NCI-H1417 treated with DMSO at 0.1 percent for 48 hours (cell line): ENCODE data around the gene UTS2B.

ENCODE experiments used
- DNase-seq: peaks from one replicate; lab custom pipeline; 2025; lab: John Stamatoyannopoulos, UW

Gene UTS2B

DNA sequence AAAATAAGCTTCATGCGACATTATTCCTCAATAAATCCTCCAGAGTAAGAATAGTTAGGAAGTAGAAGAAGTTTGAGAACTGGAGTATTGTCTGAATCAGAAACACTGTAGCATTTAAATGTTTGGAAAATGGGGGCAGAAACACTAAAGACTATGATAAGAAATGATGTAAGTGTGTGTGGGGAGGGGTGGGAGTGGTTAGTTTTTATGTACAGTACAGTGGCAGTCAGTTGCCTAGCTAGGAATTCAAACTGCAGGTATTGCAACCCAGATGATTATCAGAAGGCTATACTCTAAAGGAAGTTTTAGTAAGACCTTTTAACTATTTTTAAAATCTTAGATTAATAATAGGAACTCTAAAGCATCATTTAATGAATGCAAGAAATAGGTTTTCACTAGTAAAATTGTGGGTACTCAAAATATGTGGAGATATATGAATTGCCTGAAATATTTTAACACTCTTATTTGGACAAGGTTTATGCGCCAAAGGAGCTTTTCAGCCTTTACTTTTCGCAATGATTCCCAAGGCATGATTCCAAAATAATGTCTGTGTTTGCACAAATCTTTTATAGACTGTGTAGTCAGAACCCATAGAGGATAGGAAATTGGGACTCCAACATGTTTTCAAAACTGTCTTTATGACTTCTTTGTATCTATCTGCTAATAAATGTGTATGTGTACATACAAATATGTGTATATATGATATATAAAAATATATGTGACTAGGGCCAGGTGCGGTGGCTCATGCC is 9.1 kb downstream of the UTS2B start:
- DNase-seq = no peak

- DNase-seq = no peak
These were observed 10.0 kb downstream of the UTS2B start for GRCh38 chr3:191320316-191320715.

- DNase-seq = no peak
These were observed 13.3 kb downstream of the UTS2B start for GRCh38 chr3:191316876-191317603.

GRCh38 chr3:191314109-191314728 is 16.1 kb downstream of the UTS2B start:
- no peak for DNase-seq

- DNase-seq = no peak
These were observed 17.0 kb downstream of the UTS2B start for GRCh38 chr3:191313296-191313695.

- no peak for DNase-seq
These were observed 23.0 kb downstream of the UTS2B start for GRCh38 chr3:191307341-191307740.

DNA sequence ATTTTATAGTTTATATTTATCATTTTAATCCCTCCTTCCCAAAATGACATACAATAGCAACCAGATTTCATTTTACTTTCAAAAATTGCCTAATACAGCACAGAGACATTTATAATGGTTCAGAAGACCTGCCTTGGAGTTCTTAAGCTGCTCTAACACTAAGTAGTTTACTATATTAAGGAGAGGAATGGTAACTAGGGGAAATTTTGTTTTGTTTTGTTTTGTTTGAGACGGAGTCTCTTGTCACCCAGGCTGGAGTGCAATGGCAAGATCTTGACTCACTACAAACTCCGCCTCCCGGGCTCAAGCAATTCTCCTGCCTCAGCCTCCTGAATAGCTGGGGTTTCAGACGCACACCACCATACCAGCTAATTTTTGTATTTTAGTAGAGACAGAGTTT is 23.9 kb downstream of the UTS2B start:
- no peak for DNase-seq

- DNase-seq = no peak
These were observed 26.7 kb downstream of the UTS2B start for GRCh38 chr3:191303596-191303995.

DNA sequence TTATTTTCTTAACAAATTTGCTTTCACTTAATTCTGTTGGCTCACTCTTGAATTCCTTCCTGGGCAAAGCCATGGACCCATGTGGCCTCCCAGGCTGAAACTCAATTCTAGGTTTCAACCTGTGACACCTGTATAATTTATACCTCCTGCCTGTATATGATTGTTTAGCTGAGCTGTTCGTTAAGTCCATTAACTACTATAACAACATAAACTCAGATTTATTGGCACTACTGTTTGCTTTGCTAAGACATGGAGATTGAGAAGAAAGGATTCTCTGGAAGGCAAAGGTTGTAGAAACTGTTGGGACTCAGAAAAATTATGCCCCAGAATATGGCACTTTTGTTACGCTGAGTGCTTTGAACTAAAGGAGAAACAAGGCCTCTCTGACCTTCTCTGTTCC is 27.9 kb downstream of the UTS2B start:
- no peak for DNase-seq

DNA sequence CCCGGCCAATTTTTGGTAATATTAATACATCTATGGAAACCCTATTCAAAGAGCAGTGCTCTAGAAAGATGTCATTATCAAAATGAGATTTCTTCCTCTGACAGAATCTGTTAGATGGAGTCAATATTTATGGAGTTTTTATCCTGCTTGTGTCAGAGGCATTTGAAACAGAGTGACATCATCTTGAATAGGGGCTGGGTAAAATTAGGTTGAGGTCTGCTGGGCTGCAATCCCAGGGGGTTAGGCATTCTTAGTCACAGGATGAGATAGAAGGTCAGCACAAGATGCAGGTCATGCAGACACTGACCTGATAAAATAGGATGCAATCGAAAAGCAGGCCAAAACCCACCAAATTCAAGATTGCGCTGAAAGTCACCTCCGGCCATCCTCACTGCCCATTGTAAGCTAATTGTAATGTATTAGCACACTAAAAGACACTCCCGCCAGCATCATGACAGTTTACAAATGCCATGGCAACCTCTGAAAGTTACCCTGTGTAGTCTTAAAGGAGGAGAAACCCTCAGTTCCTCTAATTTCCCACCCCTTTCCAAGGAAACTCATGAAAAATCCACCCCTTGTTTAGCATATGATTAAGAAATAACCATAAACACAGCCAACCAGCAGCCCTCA is 28.4 kb downstream of the UTS2B start:
- DNase-seq = no peak

DNA sequence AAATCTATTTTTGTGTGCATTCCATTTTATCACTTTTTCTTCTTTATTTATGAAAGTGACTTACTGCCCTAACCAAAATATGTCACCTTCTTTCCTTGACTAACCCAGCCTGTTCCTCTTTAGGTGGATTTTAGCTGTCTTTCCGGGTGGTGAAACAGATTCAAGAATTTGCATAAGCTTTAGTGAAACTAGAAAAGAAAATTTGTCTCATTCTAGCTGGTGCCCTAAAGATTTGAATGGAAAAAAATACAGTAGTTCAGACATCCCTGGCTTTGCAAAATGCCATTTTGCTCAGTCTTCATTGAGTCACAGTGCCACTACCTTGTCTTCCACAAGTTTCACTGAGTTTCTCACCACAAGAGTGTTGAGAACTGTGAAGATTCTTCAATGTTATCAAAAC is 29.3 kb downstream of the UTS2B start:
- DNase-seq = no peak

DNA sequence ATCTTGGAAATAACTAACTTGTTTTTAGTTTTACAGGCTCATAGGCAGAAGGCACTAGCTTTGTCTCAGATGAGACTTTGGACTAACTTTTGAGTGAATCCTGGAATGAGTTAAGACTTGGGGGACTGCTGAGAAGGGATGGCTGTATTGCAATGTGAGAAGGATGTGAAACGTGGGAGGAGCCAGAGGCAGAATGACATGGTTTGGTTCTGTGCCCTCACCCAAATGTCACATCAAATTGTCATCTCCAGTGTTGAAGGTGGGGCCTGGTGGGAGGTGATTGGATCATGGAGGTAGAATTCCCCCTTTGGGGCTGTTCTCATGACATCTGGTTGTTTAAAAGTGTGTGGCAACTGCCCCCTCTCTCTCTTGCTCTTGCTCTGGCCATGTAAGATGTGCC is 29.9 kb downstream of the UTS2B start:
- DNase-seq = no peak

DNA sequence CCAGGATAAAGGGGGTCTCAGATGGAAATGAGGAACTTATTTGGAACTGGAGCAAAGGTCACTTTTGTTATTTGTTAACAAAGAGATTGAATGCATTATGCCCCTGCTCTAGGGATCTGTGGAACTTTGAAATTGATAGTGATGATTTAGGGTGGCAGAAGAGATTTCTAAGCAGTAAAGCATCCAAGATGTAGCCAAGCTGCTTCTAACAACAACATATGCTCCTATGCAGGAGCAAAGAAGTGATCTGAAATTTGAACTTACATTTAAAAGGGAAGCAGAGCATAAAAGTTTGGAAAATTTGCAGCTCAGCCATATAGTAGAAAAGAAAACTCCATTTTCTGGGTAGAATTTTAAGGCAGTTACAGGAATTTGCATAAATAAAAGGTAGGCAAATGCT is 31.5 kb downstream of the UTS2B start:
- no peak for DNase-seq

GRCh38 chr3:191296041-191296541 is 34.2 kb downstream of the UTS2B start:
- DNase-seq = no peak

DNA sequence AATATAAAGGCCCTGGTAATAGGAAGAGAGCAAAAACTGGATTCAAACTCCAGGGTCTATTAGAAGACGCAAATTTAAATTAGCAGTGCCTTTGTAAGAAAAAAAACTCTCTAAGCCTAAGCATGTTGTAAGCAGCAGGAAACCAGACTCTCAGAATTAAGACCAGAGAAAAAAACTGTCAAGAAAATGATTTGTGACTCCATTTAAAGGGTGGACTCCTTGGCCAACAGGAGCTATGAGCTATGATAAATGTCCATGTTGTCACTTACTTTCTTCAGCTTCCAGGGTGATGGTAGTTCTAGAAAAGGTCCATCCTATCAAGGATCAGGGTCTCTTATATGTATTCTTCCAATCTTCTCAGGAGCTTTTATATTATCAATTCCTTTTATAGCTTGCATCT is 36.0 kb downstream of the UTS2B start:
- no peak for DNase-seq

DNA sequence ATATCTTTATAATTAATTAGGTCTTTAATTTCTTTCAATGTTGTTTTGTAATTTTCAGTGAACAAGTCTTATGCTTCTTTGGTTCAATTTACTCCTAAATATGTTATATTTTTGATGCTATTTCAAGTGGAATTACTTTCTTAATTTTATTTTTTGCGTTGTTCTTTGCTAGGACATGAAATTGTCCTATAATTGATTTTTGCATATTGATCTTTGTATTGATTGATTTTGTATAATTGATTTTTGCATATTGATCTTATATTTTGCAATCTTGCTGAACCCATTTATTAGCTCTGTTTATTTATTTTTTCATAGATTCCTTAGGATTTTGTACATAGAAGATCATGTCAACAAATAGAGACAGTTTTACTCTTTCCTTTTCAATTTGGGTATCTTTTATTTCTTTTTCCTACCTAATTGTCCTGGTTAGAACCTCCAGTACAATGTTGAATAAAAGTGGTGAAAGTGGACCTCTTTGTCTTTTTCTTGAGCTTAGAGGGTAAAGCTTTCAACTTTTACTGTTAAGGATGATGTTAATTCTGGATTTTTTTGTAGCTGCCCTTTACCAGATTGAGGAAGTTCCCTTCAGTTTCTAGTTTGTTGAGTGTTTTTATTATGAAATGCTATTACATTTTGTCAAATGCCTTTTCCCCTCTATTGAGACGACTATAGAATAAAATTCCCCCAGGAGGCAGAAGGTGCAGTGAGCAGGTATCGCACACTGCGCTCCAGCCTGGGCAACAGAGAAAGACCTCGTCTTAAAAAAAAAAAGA is 37.9 kb downstream of the UTS2B start:
- no peak for DNase-seq

DNA sequence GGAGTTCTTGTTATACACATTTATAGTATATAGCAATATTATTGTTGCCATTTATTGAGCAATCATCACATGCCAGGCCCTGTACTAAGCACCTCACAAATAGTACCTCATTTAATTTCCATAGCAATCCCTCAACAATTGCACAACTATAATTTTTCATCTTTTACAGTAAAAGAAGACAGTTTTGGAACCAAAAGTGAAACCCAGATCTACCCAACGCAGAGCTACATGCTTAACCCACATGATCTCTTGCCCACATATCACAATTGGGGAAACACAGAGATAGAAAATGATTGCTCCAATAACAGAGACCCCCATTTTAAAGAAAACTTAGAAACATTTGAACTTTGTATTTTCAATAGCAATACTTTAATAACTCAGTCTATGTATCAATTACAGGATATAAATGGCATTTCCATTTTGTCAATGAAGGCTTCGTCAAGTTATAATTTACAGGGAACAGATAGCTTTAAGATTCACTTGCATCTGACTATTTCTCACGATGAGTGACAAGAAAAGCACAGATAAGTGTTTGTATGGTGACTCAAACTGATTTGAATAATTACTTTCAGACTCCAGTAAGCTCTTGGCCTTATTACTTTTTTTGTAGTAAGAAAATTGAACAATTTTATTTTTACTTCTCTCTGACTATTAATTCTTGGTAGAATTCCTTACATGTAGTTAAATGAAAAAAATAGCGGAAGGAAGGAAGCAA is 39.9 kb downstream of the UTS2B start:
- DNase-seq = no peak

DNA sequence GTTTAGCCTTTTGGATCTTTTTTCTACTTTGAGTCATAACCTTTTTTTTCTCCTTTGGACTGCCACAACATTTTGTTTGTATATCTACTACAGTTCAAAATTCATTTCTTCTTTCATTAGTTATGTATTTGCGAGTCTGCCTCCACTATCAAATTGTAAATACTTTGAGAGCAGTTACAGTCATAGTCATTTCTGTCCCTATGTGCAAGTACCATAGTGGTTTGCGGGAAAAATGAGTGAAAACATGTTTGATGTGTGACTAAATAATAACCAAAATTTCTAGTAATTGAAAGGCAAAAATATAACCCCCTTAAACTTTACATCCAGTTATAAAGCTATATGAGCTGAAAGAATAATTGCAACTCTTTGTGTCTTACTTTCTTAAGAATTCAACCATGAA is 46.9 kb downstream of the UTS2B start:
- DNase-seq = no peak

- no peak for DNase-seq
These were observed 47.8 kb downstream of the UTS2B start for GRCh38 chr3:191282251-191283185.

GRCh38 chr3:191280882-191281281 is 49.4 kb downstream of the UTS2B start:
- DNase-seq = no peak
